NCI-H2196 treated with DMSO at 0.1 percent for 48 hours (cell line): ENCODE measurements around the gene EDNRB.
"Not testable (repeated sequence)": the region's sequence is repeated elsewhere in the genome, so short reads cannot be mapped to it uniquely, and the experiment has no call there.

Experiments used
- DNase-seq: peaks from one replicate; lab custom pipeline; 2025; ENCODE audit not compliant: unreplicated experiment; lab: John Stamatoyannopoulos, UW

The EDNRB gene

DNA sequence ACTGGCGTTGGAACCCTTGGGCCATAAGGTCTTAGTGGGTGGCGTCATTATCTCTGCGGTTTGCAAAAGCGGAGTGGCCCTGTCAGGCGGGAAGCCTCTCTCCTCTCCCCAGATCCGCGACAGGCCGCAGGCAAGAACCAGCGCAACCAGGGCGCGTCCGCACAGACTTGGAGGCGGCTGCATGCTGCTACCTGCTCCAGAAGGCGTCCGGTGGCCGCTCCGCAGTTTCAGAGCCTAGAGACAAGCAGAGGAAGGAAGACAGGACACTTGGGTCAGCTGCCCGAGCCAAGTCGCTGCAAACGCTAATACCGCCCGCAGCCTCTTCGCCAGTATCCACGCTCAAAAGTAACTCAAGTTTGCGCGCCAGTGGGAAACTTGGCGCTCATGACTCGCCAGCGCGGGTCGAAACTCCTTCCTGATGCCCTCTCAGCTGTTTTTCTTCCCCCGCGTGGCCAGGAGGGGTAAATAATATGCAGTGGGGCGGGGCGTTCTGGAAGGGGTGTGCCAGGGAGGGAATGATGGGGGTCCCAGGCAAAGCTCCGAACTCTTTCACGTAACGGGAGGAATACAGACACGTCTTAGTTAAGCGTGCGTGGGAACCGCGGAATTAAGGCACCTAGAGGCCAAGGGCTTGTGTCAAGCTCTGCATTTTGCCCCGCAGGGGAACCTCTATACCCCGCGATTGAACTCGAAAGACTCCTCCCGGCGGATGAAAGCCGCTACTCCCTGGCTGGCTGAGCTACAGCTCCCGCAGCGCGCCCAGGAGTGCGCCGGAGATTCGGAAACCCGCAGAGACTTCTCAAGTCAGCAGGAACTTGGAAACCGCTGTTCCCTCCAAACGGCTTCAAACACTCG is at the start of gene EDNRB:
Gene EDNRB, minus strand, starts transcription at position 441 of the 855 bp plus-strand sequence. Its CDS starts 258 bp downstream, at position 183.
- DNase-seq = no peak

DNA sequence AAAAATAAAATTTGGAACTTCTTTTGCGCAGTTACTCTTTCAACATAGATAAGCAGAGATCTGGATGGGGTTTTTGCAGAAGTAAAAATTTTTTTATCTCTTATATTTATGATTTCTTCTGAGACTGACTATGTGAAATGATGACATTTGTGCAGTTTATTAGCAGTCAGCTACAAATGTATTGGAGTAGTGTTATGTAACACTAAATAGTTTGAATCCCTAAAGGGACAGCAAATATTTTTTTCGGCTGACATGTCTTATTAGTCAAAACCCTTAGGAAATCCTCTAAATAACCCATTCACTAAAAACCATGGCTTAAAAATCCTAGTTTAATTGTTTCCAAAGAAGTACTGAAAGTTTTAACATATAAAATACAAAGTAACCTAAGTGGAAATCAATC is 48.0 kb upstream of the EDNRB start:
- no peak for DNase-seq

DNA sequence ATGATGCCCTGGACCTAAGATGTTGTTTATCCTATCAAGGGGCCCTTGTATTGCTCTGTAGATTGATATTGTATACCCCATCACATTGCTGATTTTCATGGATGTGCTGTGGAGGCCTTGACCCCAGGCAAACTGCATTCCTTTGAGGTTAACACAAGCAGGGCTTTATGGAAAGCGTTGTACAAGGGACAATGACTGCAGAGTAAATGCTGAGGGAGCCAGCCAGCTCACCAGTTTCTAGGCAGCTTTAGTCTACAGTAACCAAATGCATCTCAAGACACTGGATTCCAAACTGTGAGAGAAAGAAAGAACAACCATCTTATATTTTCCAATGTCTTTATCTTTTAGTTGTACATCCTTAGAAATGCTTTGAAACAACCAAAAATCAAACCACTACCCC is 34.1 kb upstream of the EDNRB start:
- DNase-seq = no peak

DNA sequence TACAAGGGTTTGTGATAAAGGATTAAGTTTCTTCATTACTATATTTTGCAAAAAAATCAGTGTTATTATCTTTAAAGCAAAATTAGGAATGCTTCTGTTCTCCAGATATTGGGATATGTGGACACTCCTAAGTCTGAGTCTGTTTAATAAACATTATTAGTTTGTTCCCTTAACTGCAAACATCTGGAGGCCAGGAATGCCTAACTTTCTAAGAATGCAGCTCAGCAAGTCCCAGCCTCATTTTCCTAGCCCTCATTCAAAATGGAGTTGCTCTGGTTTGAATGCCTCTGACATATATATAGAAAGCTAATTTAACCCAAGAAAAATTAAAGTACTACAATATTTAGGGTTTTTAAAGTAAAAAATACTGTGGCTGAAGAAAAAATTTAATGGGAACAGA is 33.6 kb upstream of the EDNRB start:
- DNase-seq = no peak

DNA sequence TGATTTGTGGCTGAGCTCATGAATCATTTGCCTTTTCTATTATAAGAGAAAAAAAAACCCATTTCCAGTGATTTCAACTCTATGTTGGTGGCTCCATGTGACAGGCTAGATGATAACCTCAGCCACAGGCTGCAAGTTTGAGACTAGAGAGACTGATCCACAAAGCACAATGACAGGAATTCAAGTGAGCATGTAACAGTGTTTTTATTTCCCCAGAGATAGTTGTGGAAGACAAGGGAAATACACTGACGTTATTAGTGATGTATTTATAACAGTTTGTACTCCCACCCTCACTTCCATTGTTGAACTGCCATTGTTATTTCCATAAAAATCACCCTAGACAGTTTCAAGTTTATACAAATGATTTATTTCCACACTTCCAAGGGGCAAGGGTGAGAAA is 27.9 kb upstream of the EDNRB start:
- DNase-seq = no peak

DNA sequence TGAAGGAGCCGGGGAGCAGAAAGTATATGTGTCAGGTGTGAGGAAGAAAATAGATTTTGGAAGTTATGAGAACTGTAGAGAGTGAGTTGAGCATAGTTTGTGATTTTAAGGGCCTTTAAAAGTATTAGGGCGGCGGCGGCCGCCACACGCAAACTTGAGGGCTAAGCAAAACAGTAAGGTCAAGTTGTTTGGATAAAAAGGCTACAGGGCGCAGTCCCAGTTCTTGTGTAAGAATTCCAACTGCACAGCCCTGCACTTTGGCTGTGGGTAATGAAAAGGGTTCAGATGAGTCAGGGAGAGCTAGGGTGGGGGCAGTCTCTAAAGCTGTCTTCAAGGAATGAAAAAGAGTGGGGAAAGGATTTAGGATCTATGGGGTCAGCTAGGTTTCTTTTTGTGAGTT is 16.4 kb upstream of the EDNRB start:
- DNase-seq = not testable (repeated sequence)

DNA sequence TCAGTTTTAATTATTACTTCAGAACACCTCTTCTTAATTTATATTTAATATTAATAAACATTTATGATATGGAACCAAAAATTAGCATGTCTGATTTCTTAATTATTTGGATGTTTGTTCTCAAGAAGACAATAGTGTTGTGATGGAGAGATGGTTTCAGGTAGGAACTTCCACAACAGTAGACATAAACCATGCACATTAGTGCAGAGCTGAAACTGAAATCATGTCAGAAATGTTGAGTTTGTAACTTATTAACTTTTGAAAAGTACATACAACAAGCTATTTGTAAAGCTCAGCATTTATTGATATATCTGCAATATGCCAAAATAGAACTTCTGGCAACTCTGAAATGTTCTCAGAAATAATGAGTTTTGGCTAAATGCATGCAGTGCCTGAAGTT is 11.8 kb upstream of the EDNRB start:
- DNase-seq = no peak

DNA sequence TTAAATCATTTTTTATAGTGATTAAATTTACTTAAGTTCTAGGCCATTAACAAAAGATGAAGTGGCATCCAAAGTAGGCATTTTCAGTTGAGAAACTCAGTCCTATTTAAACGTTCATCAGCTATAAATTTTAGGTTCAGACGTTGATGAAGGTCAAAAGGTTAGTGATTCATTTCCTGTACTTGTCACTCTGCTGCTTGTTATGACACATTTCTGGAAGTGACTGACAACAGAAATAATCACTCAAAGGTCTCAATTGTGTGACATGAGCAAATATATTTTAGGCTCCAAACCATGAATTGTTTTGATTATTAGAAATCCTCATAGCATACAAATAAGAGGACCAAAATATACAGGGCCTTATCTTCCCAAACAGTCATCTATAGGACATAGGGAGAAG is 10.3 kb upstream of the EDNRB start:
- DNase-seq = no peak

DNA sequence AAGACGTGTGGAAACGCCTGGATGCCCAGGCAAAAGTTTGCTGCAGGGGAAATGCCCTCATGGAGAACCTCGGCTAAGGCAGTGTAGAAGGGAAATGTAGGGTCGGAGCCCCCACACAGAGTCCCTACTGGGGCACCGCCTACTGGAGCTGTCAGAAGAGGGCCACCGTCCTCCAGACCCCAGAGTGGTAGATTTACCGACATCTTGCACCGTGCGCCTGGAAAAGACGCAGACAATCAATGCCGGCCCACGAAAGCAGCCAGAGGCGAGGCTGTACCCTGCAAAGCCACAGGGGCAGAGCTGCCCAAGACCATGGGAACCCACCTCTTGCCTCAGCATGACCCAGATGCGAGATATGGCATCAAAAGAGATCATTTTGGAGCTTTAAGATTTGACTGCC is 7.0 kb upstream of the EDNRB start:
- no peak for DNase-seq

DNA sequence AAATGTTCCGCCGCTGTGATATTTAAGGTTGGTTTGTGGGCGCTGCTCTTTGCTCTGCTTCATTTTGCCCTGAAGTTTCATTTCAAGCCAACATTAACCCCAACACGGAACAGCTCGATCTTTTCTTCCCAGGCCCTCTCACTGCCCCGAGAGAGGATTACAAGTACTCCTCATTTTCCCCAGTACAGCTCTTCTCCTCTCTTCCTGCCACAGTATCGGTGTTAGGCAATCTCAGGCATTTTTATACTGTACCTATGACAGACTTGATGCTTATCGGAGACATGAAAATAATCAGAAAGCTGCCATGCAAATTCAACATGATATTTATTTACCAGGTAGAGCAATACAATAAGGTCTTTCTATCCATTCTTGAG is 1.3 kb upstream of the EDNRB start:
- no peak for DNase-seq

DNA sequence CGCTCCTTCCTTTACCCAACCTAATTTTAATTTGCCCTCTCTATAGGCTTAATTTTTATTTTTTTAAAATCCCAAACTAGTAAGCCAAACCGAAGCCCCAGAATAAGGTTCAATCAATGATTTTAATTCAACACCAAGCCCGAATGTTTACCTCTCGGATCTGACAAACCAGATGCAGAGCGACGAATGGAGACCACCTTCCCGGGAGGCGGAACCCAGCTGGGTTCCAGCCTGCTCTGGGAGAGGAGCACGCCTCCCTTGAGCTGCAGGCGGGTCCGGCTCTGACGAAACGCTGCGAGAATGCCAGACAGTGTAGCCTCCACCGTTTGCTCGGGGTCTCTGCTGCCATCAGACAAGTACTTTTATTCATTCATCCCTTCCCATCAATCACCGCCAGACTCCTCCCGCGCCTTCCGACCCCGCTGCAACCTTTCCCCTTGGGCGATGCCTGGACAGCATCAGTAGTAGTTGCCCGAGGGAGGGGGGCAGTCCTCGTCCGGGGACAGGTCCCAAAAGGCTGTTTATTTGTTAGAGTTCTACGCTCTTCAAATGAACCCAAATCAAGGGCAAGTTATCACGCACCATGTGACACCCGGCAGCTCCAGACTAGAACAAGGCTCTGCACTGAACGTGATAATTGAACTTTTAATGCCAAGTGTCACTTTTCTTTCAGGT is 752 bp upstream of the EDNRB start:
- DNase-seq = no peak

DNA sequence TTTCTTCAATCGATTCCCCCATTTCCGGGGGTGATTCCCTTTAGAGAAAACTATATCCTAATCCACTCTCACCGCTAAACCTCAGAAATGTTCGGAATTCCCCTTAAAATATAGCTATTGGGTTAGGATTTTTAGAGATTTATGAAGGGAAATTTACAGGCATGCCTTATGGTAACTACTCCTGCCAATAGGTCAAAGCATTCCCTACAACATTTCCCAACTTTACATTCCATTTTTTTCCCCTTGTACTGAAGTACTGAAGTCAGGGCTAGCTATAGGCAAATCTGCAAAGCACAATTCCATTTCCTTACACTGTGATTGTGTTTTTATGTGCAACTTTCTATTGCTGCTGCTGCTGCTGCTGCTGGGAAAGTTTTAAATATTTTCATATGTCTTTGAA is 2.1 kb downstream of the EDNRB start:
- no peak for DNase-seq

DNA sequence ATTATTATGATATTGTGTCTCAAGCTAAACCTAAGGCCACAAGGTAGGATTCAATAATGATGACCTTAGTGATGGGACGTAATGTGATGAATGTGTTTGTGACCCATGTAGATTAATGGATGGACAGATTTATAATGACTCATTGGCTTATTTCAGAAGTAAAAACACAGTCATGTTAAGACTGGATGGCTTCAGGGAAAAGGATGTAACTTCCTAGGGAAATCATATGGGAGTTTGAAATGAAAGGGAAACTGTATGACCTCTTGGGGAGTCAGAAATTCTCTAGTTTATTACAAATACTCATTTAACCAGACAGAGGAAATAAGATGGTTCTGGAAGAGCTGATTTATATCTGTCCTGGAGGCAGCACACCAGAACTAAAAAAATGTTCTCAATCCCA is 2.9 kb downstream of the EDNRB start:
- no peak for DNase-seq

DNA sequence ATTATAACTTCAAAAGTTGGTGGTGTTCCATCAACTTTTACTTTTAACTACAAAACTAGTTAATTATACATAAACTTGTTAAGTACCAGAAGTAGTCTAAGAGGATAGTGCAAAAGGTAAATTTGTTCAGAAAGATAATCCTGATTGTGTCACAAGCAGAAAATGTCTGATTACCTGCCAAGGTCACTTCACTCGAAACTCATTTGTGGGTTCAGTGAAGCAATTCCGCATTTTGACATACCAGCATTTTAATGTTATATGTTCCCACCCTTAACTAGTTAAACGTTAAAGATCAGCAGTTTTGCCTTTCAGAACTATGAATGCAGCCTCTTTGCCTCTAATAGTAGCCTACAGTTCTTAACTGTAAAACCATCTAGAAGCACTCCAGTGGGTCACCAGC is 5.6 kb downstream of the EDNRB start:
- no peak for DNase-seq

DNA sequence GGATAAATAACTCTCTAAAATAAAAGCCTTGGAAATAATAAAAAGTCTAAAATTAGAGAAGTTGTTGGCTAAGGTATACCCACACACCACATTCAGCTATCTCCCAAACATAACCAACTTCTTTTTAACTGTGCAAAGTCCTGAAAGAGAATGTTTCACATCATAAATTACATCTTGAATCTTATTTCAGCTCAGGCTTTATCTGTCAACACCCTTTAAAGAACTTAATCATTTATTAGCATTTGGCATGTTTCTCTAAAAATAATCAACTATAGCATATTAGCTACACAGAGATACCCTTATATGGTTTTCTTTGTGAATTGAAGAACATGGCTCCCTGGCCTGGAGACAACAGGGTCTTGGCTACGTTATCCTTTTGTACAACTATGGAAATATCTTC is 6.9 kb downstream of the EDNRB start:
- DNase-seq = no peak

DNA sequence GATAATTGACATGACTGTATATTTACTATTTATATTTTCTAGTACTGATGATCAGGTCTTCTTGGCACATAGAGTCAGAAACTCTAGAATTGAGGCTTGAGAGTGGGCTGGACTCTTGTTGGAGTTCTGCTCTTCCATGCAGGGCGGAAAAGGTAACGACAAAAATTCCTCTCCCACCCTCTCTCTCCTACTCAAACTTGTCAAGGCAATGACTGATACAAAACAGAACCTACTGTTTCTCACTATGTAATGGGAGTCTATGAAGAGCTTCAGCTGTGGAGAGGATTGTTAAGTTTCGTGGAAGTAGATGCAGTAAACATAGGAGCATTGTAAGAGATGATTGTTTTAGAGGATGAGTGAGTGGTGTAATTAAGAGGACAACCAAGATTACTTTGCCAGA is 8.8 kb downstream of the EDNRB start:
- DNase-seq = no peak

DNA sequence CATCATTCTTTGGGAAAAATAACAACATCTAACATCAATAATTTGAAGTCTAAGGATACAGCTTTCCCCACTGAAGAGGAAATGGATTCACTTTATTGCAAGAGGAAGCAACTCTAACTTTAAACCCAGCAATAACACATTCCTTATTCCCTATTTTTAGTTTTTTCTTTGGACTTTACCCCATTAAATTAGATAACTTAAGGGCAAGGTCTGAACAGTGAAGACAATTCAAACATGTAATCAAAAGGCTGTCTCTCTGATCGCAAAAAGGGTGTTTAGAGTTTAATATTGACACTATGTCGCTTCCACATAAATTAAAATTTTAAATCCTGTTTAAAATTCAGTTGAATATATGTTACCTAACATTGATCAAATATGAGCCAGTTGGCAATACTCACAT is 10.1 kb downstream of the EDNRB start:
- no peak for DNase-seq

DNA sequence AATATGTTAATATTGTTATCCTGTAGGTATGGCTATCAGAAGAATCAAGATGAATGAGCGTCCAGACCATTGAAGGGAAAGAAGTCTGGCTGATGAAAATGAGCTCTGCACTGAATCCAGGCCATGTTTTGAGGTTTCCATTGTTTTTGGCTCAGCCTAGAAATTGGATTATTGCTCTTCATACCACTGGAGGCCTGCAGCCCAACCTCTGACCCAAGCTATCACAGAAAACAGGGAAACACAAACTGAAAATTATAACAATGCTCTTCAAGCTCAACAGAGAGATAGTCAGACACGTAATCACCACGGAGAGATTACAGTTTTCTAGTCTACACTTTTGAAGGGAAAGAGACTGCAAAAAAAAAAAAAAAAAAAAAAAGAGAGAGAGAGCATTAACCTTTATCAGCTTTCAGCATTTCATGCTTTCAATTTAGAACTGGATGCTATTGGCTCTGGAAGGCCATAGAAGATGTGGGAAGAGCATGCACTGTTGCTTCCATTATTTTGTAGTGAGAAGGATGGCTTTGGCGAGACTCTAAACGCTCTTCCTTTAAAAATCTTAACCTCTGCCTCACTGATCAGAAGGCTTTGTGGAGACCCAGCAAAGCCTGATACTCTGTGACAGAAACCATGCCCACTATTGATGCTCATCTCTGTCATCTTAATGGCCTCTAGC is 10.8 kb downstream of the EDNRB start:
- DNase-seq = no peak

DNA sequence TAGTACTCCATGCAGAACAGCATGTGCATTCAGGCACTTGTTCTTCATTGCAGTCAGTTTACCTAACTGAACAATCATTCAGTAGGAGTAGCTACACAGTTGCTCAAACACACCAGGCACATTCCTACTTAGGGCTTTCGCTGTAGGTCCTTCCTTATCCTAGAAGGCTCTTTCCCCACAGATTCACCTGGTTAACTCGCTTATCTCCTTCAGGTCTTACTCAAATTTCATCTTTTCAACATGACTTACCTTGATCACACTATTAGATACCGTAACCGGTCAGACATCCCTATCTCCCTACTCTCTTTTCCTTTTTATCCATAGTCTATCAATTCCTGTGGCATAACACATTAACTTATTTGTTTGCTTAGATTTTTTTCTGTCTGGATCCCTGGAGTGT is 14.6 kb downstream of the EDNRB start:
- DNase-seq = no peak

DNA sequence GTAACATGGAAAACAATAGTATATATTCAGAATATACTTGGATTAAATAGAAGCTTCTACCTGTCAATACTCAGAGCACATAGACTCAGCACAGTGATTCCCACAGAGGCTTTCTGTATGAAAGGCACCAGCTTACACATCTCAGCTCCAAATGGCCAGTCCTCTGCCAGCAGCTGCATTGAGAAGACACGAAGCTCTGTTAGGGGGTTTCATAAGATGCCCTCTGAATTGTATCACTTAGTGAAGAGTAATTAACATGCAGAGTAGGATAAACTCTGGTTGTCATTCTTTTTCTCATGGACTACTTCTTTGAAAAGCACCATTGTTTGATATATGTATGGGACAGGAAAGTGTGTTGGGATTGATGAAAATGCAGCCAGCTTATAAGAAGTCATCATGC is 15.2 kb downstream of the EDNRB start:
- no peak for DNase-seq

DNA sequence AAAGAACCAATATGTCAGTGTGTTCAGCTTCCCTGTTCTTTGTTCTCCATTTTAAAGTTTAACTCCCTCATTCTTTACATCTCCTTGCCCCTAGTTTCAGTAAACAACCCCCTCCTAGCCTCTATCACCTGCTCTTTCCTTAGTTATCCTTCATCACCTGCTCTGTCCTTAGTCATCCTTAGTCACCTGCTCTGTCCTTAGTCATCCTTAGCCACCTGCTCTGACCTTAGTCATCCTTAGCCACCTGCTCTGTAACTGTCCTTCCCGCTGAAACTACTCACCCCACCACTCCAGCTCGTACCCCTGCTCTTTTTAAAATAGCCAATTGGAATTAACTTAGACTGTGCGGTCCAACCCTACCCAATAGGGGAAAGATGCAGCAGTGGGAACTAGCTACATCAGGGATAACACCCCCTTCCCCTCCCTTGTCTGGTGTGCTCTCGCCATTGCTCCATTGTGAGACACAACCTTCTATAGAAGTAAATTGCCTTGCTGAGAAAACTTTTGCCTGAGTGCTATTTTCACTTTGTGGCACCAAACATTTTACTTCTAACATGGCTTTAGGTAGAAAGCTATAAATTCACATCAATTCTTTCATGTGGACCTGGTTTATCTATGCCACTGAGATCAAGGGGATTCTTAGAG is 16.2 kb downstream of the EDNRB start:
- DNase-seq = no peak

DNA sequence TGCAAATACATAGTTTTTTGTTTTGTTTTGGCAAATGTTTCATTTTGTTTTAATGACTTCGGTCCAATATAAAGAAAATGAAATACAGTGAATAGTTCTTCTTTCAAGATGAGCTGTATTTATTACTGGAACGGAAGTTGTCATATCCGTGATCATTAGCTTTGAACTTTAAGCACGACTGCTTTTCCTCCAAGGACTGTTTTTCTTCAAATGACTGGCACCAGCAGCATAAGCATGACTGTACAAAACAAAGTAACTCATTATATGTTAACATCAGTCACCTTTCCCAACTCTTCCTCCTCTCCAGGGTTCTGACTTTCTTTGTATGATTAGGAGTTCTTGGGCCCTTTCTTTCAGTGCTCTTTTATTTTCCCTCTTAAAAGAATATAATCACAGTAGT is 20.5 kb downstream of the EDNRB start:
- no peak for DNase-seq
